Thymus (tissue), 11 donors: Measurements from ENCODE around the gene ZFAND2A. TPM values are rescaled to one million over a fixed set of nuclear protein-coding genes. Genes with fewer than 3 reads are reported as not detected.
A peak's percentile ranks its signal among the peaks of the same experiment; 100 is the strongest.
"Not testable (repeated sequence)": the region's sequence is repeated elsewhere in the genome, so short reads cannot be mapped to it uniquely, and the experiment has no call there.

Experiments
- DNase-seq, 9 donors: peaks; one replicate each; pipeline ENCODE4 v3.0.0-alpha.2; 2013; ENCODE audit warnings: low spot score in 9 of 9, low read depth in 6 of 9, missing footprints in 1 of 9
- H3K27ac ChIP-seq, 2 donors: one replicate each; pipeline ENCODE4 v1.5.1; 2013; ENCODE audit warnings: control low read depth in 1 of 2, low read depth in 1 of 2, low read length in 1 of 2, mild to moderate bottlenecking in 1 of 2, moderate library complexity in 1 of 2
- H3K27me3 ChIP-seq, 2 donors: one replicate each; pipeline ENCODE4 v1.5.1; 2013; ENCODE audit warnings: low read length in 1 of 2; ENCODE audit not compliant: control insufficient read depth in 2 of 2, insufficient read depth in 1 of 2
- H3K36me3 ChIP-seq, 2 donors: one replicate each; pipeline ENCODE4 v1.5.1; 2013; ENCODE audit warnings: low read length in 1 of 2, mild to moderate bottlenecking in 1 of 2, moderate library complexity in 1 of 2; ENCODE audit not compliant: control insufficient read depth in 2 of 2, insufficient read depth in 2 of 2
- H3K4me1 ChIP-seq, 2 donors: one replicate each; pipeline ENCODE4 v1.5.1; 2013; ENCODE audit warnings: low read length in 2 of 2; ENCODE audit not compliant: control insufficient read depth in 2 of 2, insufficient read depth in 2 of 2
- H3K4me3 ChIP-seq, 2 donors: one replicate each; pipeline ENCODE4 v1.5.1; 2013; ENCODE audit warnings: low read length in 2 of 2, control low read depth in 1 of 2, mild to moderate bottlenecking in 1 of 2
- H3K9me3 ChIP-seq, 2 donors: one replicate each; pipeline ENCODE4 v1.5.1; 2013; ENCODE audit warnings: low read length in 1 of 2, mild to moderate bottlenecking in 1 of 2; ENCODE audit not compliant: control insufficient read depth in 2 of 2, insufficient read depth in 1 of 2
- WGBS: extraction: QIAGEN DNeasy Blood & Tissue Kit; methylation state at CpG from one replicate; pipeline ENCODE4 v1.1.7; 2013; 5-methylcytosine and 5-hydroxymethylcytosine counted together
- polyA plus RNA-seq: library from polyadenylated mRNA; stranded (reverse); fragments of 200-250 nt; gene quantifications from one replicate; pipeline ENCODE4 v1.2.3, GENCODE V29; 2013
- total RNA-seq: library from RNA; stranded (reverse); fragments of 120-200 nt; gene quantifications from one replicate; pipeline ENCODE4 v1.2.4, GENCODE V29; 2013
- donor health status: healthy.

Gene ZFAND2A
- total and polyA plus RNA-seq, 2 donors: 18.8 to 34.9 TPM

DNA sequence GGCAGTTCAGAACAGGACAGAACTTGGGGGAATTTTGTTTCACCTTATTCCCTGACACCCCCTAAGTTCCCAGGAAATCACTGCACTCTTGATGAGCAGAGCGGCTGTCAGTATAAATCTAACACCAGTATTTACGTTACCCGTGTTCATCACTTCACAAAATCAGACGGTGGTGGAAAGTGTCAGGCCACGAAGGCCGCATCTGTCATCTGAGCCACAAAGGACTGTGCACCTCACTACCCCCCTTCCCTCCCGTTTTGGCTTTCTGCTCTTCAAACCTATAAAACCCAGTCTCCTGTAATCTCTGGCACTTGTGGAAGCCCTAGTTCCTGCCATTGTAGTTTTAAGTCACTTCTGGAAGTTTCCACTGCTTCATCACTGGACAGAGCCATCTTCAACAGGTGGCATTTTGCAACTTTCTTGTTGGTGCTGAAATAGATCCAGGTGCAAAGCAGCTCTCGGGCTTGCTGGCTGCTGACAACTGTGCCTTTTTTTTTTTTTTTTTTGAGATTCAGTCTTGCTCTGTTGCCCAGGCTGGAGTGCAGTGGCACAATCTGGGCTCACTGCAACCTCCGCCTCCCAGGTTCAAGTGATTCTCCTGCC, 9.5 kb downstream of the ZFAND2A start:
- Histone ChIP-seq H3K4me1 (no peaks in the 10 kb centered on the region), H3K27me3 (no peaks in the 10 kb centered on the region), H3K9me3 (no peaks in the 10 kb centered on the region), H3K4me3 (no peak overlapping the region), H3K27ac (no peak overlapping the region), H3K36me3 (peaks cover 50 to 59% of the 10 kb centered on the region in 2 donors)
- WGBS: 96% methylated on average over 9 of the region's 9 CpGs
- DNase-seq: no peak

DNA sequence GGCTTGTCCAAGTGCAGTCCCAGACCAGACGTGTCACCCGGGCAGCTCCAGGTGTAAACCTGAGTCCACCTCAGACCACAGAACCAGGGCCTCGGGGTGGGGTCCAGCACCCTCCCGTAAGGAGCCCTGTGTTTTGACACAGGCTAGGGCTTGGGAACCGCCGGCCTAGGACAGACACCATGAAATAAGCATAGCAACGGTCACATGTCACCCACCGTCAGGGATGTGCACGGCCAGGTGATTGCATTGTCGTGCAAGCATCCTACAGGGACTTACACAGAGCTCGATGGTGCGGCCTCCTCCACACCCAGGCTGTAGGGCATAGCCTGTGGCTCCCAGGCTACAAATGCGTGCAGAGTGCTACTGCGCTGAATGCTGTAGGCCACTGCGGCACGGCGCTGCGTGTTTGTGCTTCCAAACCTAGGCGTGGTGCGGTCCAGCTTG, 10.6 kb downstream of the ZFAND2A start:
- no peaks in the 10 kb centered on the region for H3K27me3 ChIP-seq
- peaks cover 40 to 48% of the 10 kb centered on the region in 2 donors for H3K36me3 ChIP-seq
- no peaks in the 10 kb centered on the region for H3K4me1 ChIP-seq
- no peak for DNase-seq
- H3K9me3 ChIP-seq: no peaks in the 10 kb centered on the region
- no peak overlapping the region for H3K27ac ChIP-seq
- WGBS: 98% methylated on average over 20 of the region's 20 CpGs
- H3K4me3 ChIP-seq: no peak overlapping the region

DNA sequence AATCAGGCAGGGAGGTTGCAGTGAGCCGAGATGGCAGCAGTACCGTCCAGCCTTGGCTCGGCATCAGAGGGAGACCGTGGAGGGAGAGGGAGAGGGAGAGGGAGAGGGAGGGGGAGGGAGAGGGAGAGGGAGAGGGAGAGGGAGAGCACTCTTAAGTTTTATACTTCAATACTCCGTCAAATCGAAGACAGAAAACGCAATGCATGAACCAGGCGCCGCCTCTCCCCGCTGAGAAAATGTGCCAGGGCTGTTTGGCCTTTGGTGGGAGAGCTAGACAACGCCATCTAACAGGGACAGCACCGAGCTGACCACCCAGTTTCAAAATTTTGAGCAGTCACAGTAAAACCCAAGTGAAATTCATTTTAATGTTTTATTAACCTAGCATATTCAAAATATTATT, 12.1 kb downstream of the ZFAND2A start:
- H3K4me3 ChIP-seq, H3K27me3 ChIP-seq, H3K27ac ChIP-seq, H3K9me3 ChIP-seq, H3K4me1 ChIP-seq, DNase-seq: not testable (repeated sequence)
- WGBS: 86% methylated on average over 8 of the region's 12 CpGs
- peaks cover 25 to 33% of the 10 kb centered on the region in 2 donors for H3K36me3 ChIP-seq

DNA sequence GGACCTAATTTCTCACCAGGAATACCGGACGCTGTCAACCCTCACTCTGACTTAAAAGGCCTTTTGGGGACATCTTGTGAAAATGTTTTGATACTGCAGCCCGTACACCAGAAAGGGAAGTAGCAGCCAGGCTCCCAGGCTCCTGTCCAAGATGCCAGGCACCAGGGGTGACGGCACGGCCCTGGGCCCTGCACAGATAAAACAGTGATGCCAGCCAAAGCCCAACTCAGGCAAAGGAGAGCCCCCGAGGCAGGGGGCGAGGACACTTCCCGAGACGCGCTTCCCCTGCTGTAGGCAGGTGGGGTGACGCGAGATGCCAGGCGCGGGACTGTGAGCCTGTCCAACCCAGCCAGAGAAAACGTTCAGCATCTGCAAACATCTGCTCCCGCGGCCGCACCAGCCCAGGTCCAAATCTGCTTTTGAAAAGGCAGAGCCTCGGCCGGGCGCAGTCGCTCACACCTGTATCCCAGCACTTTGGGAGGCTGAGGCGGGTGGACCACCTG, 15.7 kb downstream of the ZFAND2A start:
- no peaks in the 10 kb centered on the region for H3K9me3 ChIP-seq
- WGBS: 52% methylated on average over 23 of the region's 23 CpGs
- DNase-seq: no peak
- H3K27ac ChIP-seq: no peak overlapping the region
- peaks cover 1 to 3% of the 10 kb centered on the region in 2 donors for H3K36me3 ChIP-seq
- no peak overlapping the region for H3K4me3 ChIP-seq
- no peaks in the 10 kb centered on the region for H3K4me1 ChIP-seq
- no peaks in the 10 kb centered on the region for H3K27me3 ChIP-seq

DNA sequence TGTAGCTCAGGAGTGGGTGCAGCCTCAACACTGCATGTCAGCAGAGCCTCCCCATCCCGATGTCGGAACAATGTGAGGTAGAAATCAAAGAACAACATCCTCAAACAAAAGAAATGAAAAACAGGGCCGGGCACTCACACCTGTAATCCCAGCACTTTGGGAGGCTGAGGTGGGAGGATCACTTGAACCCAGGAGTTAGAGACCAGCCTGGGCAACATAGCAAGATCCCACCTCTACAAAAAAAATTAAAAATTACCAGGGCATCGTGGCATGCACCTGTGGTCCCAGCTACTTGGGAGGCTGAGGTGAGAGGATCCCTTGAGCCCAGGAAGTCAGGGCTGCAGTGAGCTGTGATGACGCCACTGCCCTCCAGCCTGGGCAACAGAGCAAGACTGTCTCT, 17.0 kb downstream of the ZFAND2A start:
- 87% methylated on average over 5 of the region's 5 CpGs for WGBS
- not testable (repeated sequence) for H3K27ac ChIP-seq, H3K27me3 ChIP-seq, H3K4me1 ChIP-seq, DNase-seq, H3K4me3 ChIP-seq, H3K36me3 ChIP-seq, H3K9me3 ChIP-seq

DNA sequence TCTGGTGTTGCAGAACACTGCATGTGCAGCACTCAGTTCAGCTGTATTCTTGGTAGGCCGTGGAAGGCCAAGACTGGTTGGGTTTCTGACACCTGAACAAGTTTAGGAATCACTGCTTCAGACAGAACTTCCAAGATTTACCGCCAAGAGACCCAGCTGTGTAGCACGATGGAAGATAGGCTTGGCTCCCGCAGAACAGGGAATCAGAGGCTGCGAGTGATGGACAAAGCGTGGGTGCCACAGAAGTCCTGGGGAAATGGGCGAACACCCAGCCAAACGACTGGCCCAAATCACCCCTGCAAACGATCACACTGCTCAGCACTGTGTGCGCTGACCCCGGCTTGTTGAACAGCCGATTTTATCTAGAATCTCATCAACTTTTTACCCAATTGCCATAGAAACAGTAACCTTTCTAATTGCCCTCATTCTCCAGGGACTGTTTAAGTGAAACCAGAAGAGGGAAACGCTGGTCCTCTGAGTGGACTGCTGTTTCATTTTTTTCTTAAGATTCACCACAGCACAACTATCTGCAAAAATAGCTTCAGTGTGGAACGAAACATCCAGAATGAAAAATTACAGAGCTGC, 17.9 kb downstream of the ZFAND2A start:
- H3K27ac ChIP-seq: no peak overlapping the region
- H3K36me3 ChIP-seq: no peaks in the 10 kb centered on the region
- no peaks in the 10 kb centered on the region for H3K27me3 ChIP-seq
- no peak for DNase-seq
- H3K9me3 ChIP-seq: no peaks in the 10 kb centered on the region
- 84% methylated on average over 14 of the region's 14 CpGs for WGBS
- no peak overlapping the region for H3K4me3 ChIP-seq
- peaks cover 7 to 10% of the 10 kb centered on the region in 2 donors for H3K4me1 ChIP-seq

DNA sequence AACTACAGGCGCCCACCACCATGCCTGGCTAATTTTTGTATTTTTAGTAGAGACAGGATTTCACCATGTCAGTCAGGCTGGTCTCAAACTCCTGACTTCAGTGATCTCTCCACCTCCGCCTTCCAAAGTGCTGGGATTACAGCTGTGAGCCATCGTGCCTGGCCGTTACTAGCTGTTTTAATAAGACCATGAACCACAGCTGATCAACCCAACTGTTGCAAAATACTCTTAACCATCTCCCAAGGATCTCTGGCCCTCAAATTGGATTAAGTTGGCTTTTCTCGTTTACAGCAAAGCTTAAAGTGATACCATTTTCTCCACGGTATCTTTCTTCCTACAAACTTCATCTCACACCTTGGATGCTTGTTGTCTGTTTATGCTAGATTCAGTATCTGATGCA, 18.3 kb downstream of the ZFAND2A start:
- H3K27ac ChIP-seq: no peak overlapping the region
- no peaks in the 10 kb centered on the region for H3K36me3 ChIP-seq
- DNase-seq: no peak
- H3K27me3 ChIP-seq: no peaks in the 10 kb centered on the region
- H3K9me3 ChIP-seq: no peaks in the 10 kb centered on the region
- peaks cover 11 to 15% of the 10 kb centered on the region in 2 donors for H3K4me1 ChIP-seq
- no peak overlapping the region for H3K4me3 ChIP-seq
- 96% methylated on average over 6 of the region's 6 CpGs for WGBS

DNA sequence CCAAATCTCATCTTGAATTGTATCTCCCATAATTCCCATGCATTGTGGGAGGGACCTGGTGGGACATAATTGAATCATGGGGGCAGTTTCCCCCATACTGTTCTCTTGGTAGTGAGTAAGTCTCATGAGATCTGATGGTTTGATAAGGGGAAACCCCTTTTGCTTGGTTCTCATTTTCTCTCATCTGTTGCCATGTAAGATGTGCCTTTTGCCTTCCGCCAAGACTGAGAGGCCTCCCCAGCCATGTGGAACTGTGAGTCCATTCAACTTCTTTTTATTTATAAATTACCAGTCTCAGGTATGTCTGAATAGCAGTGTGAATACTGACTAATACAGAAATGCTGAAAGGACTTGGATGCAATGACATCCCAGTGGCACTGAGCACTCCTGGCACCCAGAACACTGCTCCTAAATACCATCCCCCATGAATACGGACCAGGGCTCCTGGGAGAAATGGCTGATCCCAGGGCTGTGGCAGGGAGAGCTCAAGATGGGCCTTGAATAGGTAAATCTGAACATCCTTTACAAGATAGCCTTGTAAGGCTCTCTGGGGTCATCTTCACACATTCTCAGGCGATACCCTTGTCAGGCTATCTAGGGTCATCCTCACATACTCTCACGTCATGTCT, 19.4 kb downstream of the ZFAND2A start:
- no peak overlapping the region for H3K27ac ChIP-seq
- H3K4me3 ChIP-seq: no peak overlapping the region
- H3K36me3 ChIP-seq: no peaks in the 10 kb centered on the region
- WGBS: 97% methylated on average over 4 of the region's 4 CpGs
- no peak for DNase-seq
- H3K27me3 ChIP-seq: no peaks in the 10 kb centered on the region
- no peaks in the 10 kb centered on the region for H3K9me3 ChIP-seq
- peaks cover 13 to 16% of the 10 kb centered on the region in 2 donors for H3K4me1 ChIP-seq

DNA sequence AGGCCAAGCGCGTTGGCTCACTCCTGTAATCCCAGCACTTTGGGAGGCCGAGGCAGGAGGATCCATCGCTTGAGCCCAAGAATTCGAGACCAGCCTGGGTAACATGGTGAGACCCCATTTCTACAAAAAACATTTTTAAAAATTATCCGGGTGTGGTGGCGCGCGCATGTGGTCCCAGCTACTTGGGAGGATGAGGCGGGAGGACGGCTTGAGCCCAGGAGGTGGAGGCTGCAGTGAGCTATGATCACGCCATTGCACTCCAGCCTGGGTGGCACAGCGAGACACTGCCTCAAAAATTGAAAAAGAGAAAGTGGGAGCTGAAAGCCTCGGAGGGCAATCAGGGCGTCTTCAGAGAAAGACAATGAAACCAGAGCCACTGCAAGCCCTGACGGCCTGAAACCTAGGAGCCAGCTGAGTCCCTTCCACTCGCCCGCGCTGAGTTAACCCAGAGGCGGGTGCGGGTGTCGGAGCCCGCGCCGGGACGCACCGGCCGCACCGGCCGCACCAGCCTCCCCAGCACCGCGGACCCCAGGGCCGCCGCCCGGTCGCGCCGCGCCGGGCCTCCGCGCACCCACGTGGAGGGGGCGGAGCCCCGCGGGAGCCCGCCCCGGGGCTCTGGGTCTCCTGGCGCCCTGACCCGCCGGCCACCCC, 22.4 kb downstream of the ZFAND2A start:
- Histone ChIP-seq H3K27ac (peak overlapping the region in 1 of 2 donors; percentile 54), H3K27me3 (no peaks in the 10 kb centered on the region), H3K4me1 (peaks cover 13 to 16% of the 10 kb centered on the region in 2 donors), H3K36me3 (no peaks in the 10 kb centered on the region), H3K4me3 (peak overlapping the region; percentile 79 to 82), H3K9me3 (no peaks in the 10 kb centered on the region)
- DNase-seq: peak in 1 of 9 donors; percentile 18
- WGBS: 9% methylated on average over 51 of the region's 51 CpGs
